Adipocyte (in vitro differentiated cells): ENCODE data around the gene CYTL1.
A peak's percentile ranks its signal among the peaks of the same experiment; 100 is the strongest.
"Not testable (repeated sequence)": the region's sequence is repeated elsewhere in the genome, so short reads cannot be mapped to it uniquely, and the experiment has no call there.

Experiments used
- DNase-seq: peaks from one replicate; pipeline ENCODE4 v3.0.0-alpha.2; 2015; ENCODE audit warnings: low read depth
- H3K27me3 ChIP-seq: replicated peaks from 2 replicates; pipeline ENCODE4 v1.7.0; 2013; ENCODE audit warnings: mild to moderate bottlenecking, low read length, moderate library complexity; ENCODE audit not compliant: control insufficient read depth, insufficient read depth
- H3K36me3 ChIP-seq: 2 replicates; pipeline ENCODE4 v1.7.0; 2013; ENCODE audit warnings: low read length, mild to moderate bottlenecking, moderate library complexity; ENCODE audit not compliant: control insufficient read depth, insufficient read depth, severe bottlenecking
- H3K4me1 ChIP-seq: 2 replicates; pipeline ENCODE4 v1.7.0; 2013; ENCODE audit warnings: mild to moderate bottlenecking, low read length, moderate library complexity; ENCODE audit not compliant: control insufficient read depth, insufficient read depth
- H3K4me3 ChIP-seq: 2 replicates; pipeline ENCODE4 v1.7.0; 2013; ENCODE audit warnings: mild to moderate bottlenecking, low read length, moderate library complexity
- H3K9ac ChIP-seq: 2 replicates; pipeline ENCODE4 v1.7.0; 2013; ENCODE audit warnings: mild to moderate bottlenecking, low read length, moderate library complexity
- H3K9me3 ChIP-seq: 2 replicates; pipeline ENCODE4 v1.7.0; 2013; ENCODE audit warnings: mild to moderate bottlenecking, low read length, moderate library complexity; ENCODE audit not compliant: control insufficient read depth

The CYTL1 gene

GRCh38 chr4:5019274-5019673 lies at the start of gene CYTL1:
Gene CYTL1 (minus strand): TSS chr4:5019458. CDS start chr4:5019445, 13 bp downstream.
- H3K4me3 ChIP-seq, result peak within 1 kb of the TSS; percentile 35
- peak within 1 kb of the TSS; percentile 29 for H3K9ac ChIP-seq
- H3K27me3 ChIP-seq, result peaks cover 7% of the 10 kb centered on the region
- H3K9me3 ChIP-seq, result peaks cover 2% of the 10 kb centered on the region
- no peaks in the 10 kb centered on the region for H3K36me3 ChIP-seq
- H3K4me1 ChIP-seq, result peaks cover 8% of the 10 kb centered on the region
- peak; percentile 28 for DNase-seq

DNA sequence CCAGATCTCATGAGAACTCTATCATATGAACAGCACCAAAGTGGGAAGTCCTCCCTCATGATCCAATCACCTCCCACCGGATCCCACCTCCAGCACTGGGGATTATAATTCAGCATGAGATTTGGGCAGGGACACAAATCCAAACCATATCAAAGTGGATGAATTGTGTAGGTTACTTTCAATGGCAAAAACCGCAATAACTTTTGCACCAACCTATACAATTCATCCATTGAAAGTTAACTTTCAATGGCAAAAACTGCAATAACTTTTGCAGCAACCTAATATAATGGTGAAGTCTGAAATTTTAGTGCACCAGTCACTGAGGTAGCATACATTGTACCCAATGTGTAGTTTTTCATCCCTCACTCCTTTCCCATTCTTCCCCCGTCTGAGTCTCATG lies 48.6 kb upstream of the CYTL1 start:
- Histone ChIP-seq H3K4me3 (no peak overlapping the region), H3K9ac (no peak overlapping the region), H3K9me3 (peaks cover 4% of the 10 kb centered on the region), H3K36me3 (no peaks in the 10 kb centered on the region), H3K4me1 (no peaks in the 10 kb centered on the region), H3K27me3 (no peaks in the 10 kb centered on the region)
- no peak for DNase-seq

GRCh38 chr4:5066968-5067367 lies 47.7 kb upstream of the CYTL1 start:
- not testable (repeated sequence) for DNase-seq, H3K4me3 ChIP-seq

GRCh38 chr4:5066101-5066500 lies 46.8 kb upstream of the CYTL1 start:
- Histone ChIP-seq H3K4me1 (no peaks in the 10 kb centered on the region), H3K4me3 (no peak overlapping the region), H3K36me3 (no peaks in the 10 kb centered on the region), H3K9ac (no peak overlapping the region), H3K27me3 (no peaks in the 10 kb centered on the region), H3K9me3 (no peaks in the 10 kb centered on the region)
- DNase-seq, result no peak

More at GRCh38 chr4:5066968-5067367, 47.7 kb upstream of the CYTL1 start:
- not testable (repeated sequence) for H3K9me3 ChIP-seq, H3K36me3 ChIP-seq, H3K9ac ChIP-seq, H3K4me1 ChIP-seq, H3K27me3 ChIP-seq

DNA sequence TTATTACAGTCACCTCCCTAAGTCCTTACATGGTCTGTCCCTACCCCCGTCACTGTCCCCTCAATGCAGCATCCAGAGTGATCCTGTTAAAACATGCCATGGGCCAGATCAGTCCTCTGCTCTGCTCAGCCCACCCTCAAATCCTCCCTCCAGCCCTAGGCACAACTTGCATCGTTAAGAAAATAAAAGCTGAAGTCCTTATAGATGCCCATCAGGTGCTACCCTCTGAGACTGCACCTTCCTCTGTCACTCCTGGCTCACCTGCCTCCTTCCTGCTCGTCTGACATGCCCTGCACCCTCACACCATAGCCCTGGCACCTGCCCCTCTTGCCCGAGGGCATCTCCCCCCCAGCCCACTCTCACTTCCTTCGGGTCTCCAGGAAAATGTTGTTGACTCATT lies 36.2 kb upstream of the CYTL1 start:
- no peak overlapping the region for H3K4me3 ChIP-seq
- H3K9ac ChIP-seq, result no peak overlapping the region
- no peaks in the 10 kb centered on the region for H3K36me3 ChIP-seq
- no peak for DNase-seq
- peaks cover 6% of the 10 kb centered on the region for H3K4me1 ChIP-seq
- H3K9me3 ChIP-seq, result peaks cover 4% of the 10 kb centered on the region
- no peaks in the 10 kb centered on the region for H3K27me3 ChIP-seq

DNA sequence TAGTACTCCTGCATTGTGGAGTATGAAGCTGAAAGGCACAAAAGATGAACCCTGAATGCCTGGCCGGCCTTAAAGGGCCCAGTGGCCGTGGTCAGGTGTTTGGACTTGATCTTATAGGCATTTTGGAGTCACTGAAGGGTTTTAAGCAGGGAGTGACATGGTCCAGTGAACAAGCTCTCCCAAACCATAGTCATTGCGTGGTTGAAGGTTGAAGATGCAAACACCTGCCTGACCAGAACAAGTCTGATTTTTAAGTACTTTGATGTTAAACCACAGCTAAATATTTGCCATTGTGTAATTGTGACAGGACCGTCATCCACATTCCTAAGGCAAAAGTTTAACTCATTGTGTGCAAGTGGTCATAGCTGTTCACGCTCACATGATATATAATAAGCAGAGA lies 35.3 kb upstream of the CYTL1 start:
- no peak for DNase-seq
- Histone ChIP-seq H3K4me3 (no peak overlapping the region), H3K27me3 (no peaks in the 10 kb centered on the region), H3K36me3 (no peaks in the 10 kb centered on the region), H3K4me1 (peaks cover 6% of the 10 kb centered on the region), H3K9ac (no peak overlapping the region), H3K9me3 (no peaks in the 10 kb centered on the region)

DNA sequence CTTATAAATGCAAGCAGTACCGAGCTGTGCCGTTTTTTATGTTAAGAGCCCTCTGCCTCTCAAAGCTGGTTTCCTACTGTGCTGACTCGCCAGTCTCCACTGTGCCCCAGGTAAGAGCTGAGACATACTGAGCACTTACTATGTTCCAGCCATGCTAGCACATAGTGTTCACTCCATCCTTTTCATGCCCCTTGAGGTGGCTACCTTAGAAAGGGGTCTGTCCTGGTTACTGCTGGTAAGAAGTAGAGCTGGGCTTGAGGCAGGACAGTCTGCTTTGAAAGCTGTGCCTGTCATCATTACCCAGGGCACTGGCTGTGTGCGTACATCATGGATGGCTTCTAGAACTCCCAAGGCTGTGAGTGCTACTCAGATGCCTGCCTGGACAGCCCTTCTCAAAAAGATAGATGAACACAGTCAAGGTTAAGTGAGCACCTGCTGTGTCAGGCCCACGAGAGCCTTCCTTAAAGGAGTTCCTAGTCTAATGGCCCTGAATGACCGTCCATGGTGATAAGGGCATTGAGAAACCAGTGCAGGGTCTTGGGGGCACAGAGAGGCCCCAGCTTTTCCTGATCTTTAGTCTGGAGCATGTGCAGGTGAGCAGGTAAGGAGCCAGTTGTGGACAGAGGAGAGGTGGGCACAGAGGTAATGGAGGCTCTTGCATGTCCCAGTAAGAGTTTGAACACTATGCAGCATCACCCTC lies 33.6 kb upstream of the CYTL1 start:
- no peak overlapping the region for H3K9ac ChIP-seq
- no peaks in the 10 kb centered on the region for H3K9me3 ChIP-seq
- H3K27me3 ChIP-seq, result no peaks in the 10 kb centered on the region
- peaks cover 6% of the 10 kb centered on the region for H3K4me1 ChIP-seq
- H3K36me3 ChIP-seq, result no peaks in the 10 kb centered on the region
- DNase-seq, result no peak
- peak overlapping the region; percentile 88 for H3K4me3 ChIP-seq

- no peak for DNase-seq
- Histone ChIP-seq H3K9ac (peak overlapping the region; percentile 90), H3K27me3 (no peaks in the 10 kb centered on the region), H3K36me3 (no peaks in the 10 kb centered on the region), H3K4me1 (peaks cover 6% of the 10 kb centered on the region), H3K9me3 (no peaks in the 10 kb centered on the region), H3K4me3 (peak overlapping the region; percentile 88)
These were observed 33.0 kb upstream of the CYTL1 start for GRCh38 chr4:5052204-5052702.

- Histone ChIP-seq H3K27me3 (no peaks in the 10 kb centered on the region), H3K9ac (peak within 1 kb of the TSS; percentile 90), H3K9me3 (no peaks in the 10 kb centered on the region), H3K36me3 (no peaks in the 10 kb centered on the region), H3K4me1 (peaks cover 6% of the 10 kb centered on the region), H3K4me3 (peak within 1 kb of the TSS; percentile 88)
- peak; percentile 93 for DNase-seq
These were observed 32.3 kb upstream of the CYTL1 start, which contains the start of gene STK32B for GRCh38 chr4:5051278-5052203. Gene STK32B (plus strand): TSS chr4:5051480.

- DNase-seq, result peak; percentile 94
- no peaks in the 10 kb centered on the region for H3K27me3 ChIP-seq
- H3K36me3 ChIP-seq, result no peaks in the 10 kb centered on the region
- H3K9me3 ChIP-seq, result no peaks in the 10 kb centered on the region
- peaks cover 6% of the 10 kb centered on the region for H3K4me1 ChIP-seq
- H3K4me3 ChIP-seq, result peak overlapping the region; percentile 88
- peak overlapping the region; percentile 90 for H3K9ac ChIP-seq
These were observed 31.4 kb upstream of the CYTL1 start for GRCh38 chr4:5050520-5051277.

DNA sequence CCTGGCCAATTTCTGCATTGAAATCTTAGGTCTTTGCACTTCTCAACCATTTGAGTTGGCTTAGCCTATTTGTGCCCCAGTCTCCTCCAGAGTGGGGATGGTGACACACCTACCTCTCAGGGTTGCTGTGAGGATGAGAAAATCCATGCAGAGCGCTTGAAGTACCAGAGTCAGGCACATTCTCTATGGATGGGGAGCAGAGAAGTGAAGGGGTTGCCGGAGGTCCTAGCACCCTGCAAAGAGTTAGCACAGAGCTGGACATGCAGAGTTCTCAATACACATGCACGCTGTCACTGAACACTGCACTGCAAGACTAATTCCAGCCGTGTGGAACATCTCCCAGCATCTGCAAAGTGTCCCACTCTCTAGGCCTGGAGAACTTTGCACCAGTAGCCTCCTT lies 29.5 kb upstream of the CYTL1 start:
- no peak overlapping the region for H3K4me3 ChIP-seq
- no peaks in the 10 kb centered on the region for H3K27me3 ChIP-seq
- H3K9me3 ChIP-seq, result no peaks in the 10 kb centered on the region
- DNase-seq, result no peak
- H3K9ac ChIP-seq, result no peak overlapping the region
- H3K36me3 ChIP-seq, result no peaks in the 10 kb centered on the region
- H3K4me1 ChIP-seq, result peaks cover 12% of the 10 kb centered on the region
